Body of pancreas (tissue), 4 donors: ENCODE results near the gene ZNF70.

Experiments used
- POLR2A ChIP-seq, 3 donors: fragments of 450-650 bp; IDR thresholded peaks; one replicate each; pipeline ENCODE4 v1.6.1; 2016; ENCODE audit warnings: antibody characterized with exemption in 3 of 3, mild to moderate bottlenecking in 2 of 3
- TF ChIP-seq, protein P1 (sequence below), 7 experiments: fragments of 450-650 bp in 4 of 7; fragments of 200-600 bp in 3 of 7; sonication (generic) in 3 of 7; IDR thresholded peaks; one replicate each; pipeline ENCODE4 v1.5.1; 2016 to 2019; ENCODE audit warnings: antibody characterized with exemption in 7 of 7

DNA sequence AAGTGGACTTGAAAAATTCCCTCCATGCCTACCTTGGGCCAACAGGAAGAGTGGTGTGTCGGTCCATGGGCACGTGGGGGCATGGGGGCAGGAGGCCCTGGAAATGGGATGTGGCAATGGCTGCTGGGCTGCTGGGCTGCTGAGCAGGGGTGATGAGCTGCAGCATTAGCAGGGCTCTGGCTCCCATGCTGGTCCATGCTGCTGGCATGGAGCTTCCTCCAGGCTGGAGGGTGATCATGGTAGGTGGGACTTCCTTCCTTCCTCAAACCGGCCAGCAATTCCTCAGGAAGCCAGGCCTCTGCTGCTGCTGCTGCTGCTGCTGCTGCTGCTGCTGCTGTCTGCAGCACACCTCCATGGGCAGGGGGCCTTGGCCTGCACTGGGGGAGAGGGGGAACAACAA lies 55.8 kb downstream of the ZNF70 start:
- TF ChIP-seq, protein P1, sequence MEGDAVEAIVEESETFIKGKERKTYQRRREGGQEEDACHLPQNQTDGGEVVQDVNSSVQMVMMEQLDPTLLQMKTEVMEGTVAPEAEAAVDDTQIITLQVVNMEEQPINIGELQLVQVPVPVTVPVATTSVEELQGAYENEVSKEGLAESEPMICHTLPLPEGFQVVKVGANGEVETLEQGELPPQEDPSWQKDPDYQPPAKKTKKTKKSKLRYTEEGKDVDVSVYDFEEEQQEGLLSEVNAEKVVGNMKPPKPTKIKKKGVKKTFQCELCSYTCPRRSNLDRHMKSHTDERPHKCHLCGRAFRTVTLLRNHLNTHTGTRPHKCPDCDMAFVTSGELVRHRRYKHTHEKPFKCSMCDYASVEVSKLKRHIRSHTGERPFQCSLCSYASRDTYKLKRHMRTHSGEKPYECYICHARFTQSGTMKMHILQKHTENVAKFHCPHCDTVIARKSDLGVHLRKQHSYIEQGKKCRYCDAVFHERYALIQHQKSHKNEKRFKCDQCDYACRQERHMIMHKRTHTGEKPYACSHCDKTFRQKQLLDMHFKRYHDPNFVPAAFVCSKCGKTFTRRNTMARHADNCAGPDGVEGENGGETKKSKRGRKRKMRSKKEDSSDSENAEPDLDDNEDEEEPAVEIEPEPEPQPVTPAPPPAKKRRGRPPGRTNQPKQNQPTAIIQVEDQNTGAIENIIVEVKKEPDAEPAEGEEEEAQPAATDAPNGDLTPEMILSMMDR (IDR thresholded peaks at IDR 0.05) = no peak
- TF ChIP-seq POLR2A (IDR thresholded peaks at IDR 0.05) = no peak
